Transverse colon (tissue), 4 donors: Measurements from ENCODE around the gene TNFRSF6B.

Experiments
- EP300 ChIP-seq: sonication (generic); formaldehyde crosslinking; IDR thresholded peaks from one replicate; pipeline ENCODE4 v1.6.1; 2017; ENCODE audit warnings: antibody characterized with exemption, low read depth
- POLR2A ChIP-seq: fragments of 450-650 bp; IDR thresholded peaks from one replicate; pipeline ENCODE4 v1.6.1; 2016; ENCODE audit warnings: antibody characterized with exemption, mild to moderate bottlenecking, moderate library complexity
- POLR2AphosphoS5 ChIP-seq, 3 donors: sonication (generic); formaldehyde crosslinking; IDR thresholded peaks; one replicate each; pipeline ENCODE4 v1.6.1; 2016; ENCODE audit warnings: antibody characterized with exemption in 3 of 3
- TF ChIP-seq, protein P1 (sequence below), 5 experiments: fragments of 200-600 bp in 3 of 5; fragments of 450-650 bp in 2 of 5; sonication (generic) in 3 of 5; IDR thresholded peaks; 1 replicate in 2 of 5; 2 replicates in 3 of 5; pipeline ENCODE4 v1.5.1; 2016 to 2017; ENCODE audit warnings: antibody characterized with exemption in 5 of 5, inconsistent platforms in 3 of 5, mild to moderate bottlenecking in 2 of 5, moderate library complexity in 1 of 5

DNA sequence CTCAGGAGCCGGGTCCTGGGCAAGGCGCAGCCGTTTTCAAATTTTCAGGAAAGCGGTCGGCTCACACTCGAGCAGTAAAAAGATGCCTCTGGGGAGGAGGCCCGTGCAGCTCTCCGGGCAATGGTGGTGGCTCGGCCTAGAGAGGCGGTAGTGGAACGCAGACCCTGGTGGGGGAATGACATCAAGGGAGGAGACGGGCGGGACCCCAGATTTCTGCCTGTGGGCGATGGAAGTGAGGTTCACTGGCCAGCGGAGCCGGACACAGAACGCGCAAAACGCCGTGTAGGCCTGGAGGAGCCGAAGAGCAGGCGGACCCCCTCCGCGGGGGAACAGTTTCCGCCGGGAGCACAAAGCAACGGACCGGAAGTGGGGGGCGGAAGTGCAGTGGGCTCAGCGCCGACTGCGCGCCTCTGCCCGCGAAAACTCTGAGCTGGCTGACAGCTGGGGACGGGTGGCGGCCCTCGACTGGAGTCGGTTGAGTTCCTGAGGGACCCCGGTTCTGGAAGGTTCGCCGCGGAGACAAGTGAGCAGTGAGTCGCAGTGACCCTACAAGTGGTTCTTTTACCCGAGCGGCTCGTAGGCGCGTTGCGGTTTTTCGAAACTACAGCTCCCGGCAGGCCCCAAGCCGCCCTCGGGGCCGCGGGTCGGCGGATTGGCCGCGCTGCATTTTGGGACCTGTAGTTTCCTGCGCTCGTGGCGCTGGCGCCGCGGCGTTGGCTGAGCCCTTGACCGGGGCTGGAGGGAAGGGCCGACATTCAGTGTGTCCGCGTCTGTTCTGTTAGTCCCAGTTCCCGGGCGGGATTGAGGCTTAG, 38.3 kb upstream of the TNFRSF6B start, which contains the start of gene RTEL1:
- TF ChIP-seq POLR2A = peak; percentile 42
- TF ChIP-seq, protein P1, sequence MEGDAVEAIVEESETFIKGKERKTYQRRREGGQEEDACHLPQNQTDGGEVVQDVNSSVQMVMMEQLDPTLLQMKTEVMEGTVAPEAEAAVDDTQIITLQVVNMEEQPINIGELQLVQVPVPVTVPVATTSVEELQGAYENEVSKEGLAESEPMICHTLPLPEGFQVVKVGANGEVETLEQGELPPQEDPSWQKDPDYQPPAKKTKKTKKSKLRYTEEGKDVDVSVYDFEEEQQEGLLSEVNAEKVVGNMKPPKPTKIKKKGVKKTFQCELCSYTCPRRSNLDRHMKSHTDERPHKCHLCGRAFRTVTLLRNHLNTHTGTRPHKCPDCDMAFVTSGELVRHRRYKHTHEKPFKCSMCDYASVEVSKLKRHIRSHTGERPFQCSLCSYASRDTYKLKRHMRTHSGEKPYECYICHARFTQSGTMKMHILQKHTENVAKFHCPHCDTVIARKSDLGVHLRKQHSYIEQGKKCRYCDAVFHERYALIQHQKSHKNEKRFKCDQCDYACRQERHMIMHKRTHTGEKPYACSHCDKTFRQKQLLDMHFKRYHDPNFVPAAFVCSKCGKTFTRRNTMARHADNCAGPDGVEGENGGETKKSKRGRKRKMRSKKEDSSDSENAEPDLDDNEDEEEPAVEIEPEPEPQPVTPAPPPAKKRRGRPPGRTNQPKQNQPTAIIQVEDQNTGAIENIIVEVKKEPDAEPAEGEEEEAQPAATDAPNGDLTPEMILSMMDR (IDR thresholded peaks at IDR 0.05) = peak in 2 of 5 experiments; percentile 42 to 49
- peak; percentile 11 to 71 (median 55) for TF ChIP-seq POLR2AphosphoS5 (IDR thresholded peaks at IDR 0.05)
- no peak for TF ChIP-seq EP300
